H1 (cell line): ENCODE measurements around the gene RCAN3. TPM values are rescaled to one million over a fixed set of nuclear protein-coding genes. Genes with fewer than 3 reads are reported as not detected.

Experiments
- CTCF ChIA-PET: fragments of 300-600 bp; sonication (Branson Sonifier 250); formaldehyde crosslinking; loops from one replicate; lab custom pipeline; 2021; ENCODE audit not compliant: partially characterized antibody; lab: Charles Lee
- POLR2A ChIA-PET: fragments of 300-600 bp; sonication (Branson Sonifier 250); formaldehyde crosslinking; loops from one replicate; lab custom pipeline; 2021; ENCODE audit warnings: inconsistent platforms; ENCODE audit not compliant: partially characterized antibody; lab: Charles Lee
- DNase-seq, 2 experiments: peaks; one replicate each; pipeline versions ENCODE4 v3.0.0 to v3.0.0-alpha.2; 2010 to 2022; ENCODE audit warnings: low spot score in 2 of 2, low read depth in 1 of 2, mixed read lengths in 1 of 2
- FAIRE-seq: peaks from 2 replicates; lab custom pipeline; 2011; peaks lifted over from hg19 to GRCh38; lab: Jason Lieb, UNC
- H2AFZ ChIP-seq: 2 replicates; pipeline ENCODE4 v1.8.1; 2012; ENCODE audit warnings: low read length, inconsistent platforms
- H2AK5ac ChIP-seq: 2 replicates; pipeline ENCODE4 v1.6.1; 2013; ENCODE audit warnings: low read depth, low read length
- H2BK120ac ChIP-seq: replicated peaks from 2 replicates; pipeline ENCODE3; 2013; ENCODE audit warnings: low read depth, low read length, inconsistent platforms
- H2BK12ac ChIP-seq: 2 replicates; pipeline ENCODE4 v1.6.1; 2013; ENCODE audit warnings: low read depth, low read length
- H2BK15ac ChIP-seq: 2 replicates; pipeline ENCODE4 v1.6.1; 2013; ENCODE audit warnings: low read length
- H2BK20ac ChIP-seq: 2 replicates; pipeline ENCODE4 v1.6.1; 2013; ENCODE audit warnings: low read length
- H2BK5ac ChIP-seq: 2 replicates; pipeline ENCODE4 v1.6.1; 2013; ENCODE audit warnings: low read depth, low read length
- H3K14ac ChIP-seq: 2 replicates; pipeline ENCODE4 v1.6.1; 2013; ENCODE audit warnings: inconsistent platforms; ENCODE audit not compliant: insufficient read length
- H3K18ac ChIP-seq: 2 replicates; pipeline ENCODE4 v1.6.1; 2013; ENCODE audit warnings: low read length; ENCODE audit errors: extremely low read depth
- H3K23ac ChIP-seq: 2 replicates; pipeline ENCODE4 v1.6.1; 2013; ENCODE audit warnings: inconsistent platforms; ENCODE audit not compliant: insufficient read length
- H3K23me2 ChIP-seq: 2 replicates; pipeline ENCODE4 v1.6.1; 2013; ENCODE audit warnings: low read depth, low read length
- H3K27ac ChIP-seq: 2 replicates; pipeline ENCODE4 v1.6.1; 2011; ENCODE audit warnings: low read depth, low read length, inconsistent platforms
- H3K27me3 ChIP-seq, 4 experiments: replicated peaks in 1 of 4; 1 replicate in 1 of 4; 2 replicates in 3 of 4; pipeline versions ENCODE4 v1.6.1 to v1.8.1; 2011 to 2013; ENCODE audit warnings: low read length in 3 of 4, mild to moderate bottlenecking in 3 of 4, inconsistent platforms in 2 of 4, mixed read lengths in 2 of 4, moderate library complexity in 1 of 4; ENCODE audit not compliant: control insufficient read depth in 3 of 4, insufficient read depth in 3 of 4; ENCODE audit errors: extremely low read depth in 1 of 4
- H3K36me3 ChIP-seq, 4 experiments: 2 replicates each; pipeline versions ENCODE4 v1.6.1 to v1.8.1; 2011 to 2013; ENCODE audit warnings: mild to moderate bottlenecking in 4 of 4, low read length in 3 of 4, moderate library complexity in 2 of 4, control low read depth in 1 of 4, inconsistent platforms in 1 of 4; ENCODE audit not compliant: insufficient read depth in 4 of 4, control insufficient read depth in 2 of 4
- H3K4ac ChIP-seq: replicated peaks from 2 replicates; pipeline ENCODE3; 2013; ENCODE audit warnings: low read length, low read depth, mixed read lengths, inconsistent platforms; ENCODE audit not compliant: insufficient read length
- H3K4me1 ChIP-seq, 4 experiments: replicated peaks in 1 of 4; 1 replicate in 1 of 4; 2 replicates in 3 of 4; pipeline versions ENCODE4 v1.6.1 to v1.8.1; 2011 to 2013; ENCODE audit warnings: low read length in 3 of 4, inconsistent platforms in 2 of 4, mixed read lengths in 1 of 4; ENCODE audit not compliant: insufficient read depth in 4 of 4, control insufficient read depth in 3 of 4
- H3K4me2 ChIP-seq, 2 experiments: 2 replicates each; pipeline versions ENCODE4 v1.6.1 to v1.8.1; 2011 to 2013; ENCODE audit warnings: low read depth in 2 of 2, low read length in 2 of 2, control low read depth in 1 of 2, inconsistent platforms in 1 of 2, mild to moderate bottlenecking in 1 of 2; ENCODE audit not compliant: insufficient read depth in 1 of 2
- H3K4me3 ChIP-seq, 4 experiments: fragments of 200-600, 300-600 bp in 1 of 4; sonication (generic), shearing (Covaris generic), sonication (Bioruptor Twin) in 1 of 4; 2 replicates each; pipeline versions ENCODE4 v1.5.1 to v1.8.1; 2011 to 2016; ENCODE audit warnings: low read length in 4 of 4, low read depth in 3 of 4, control low read depth in 2 of 4, inconsistent platforms in 2 of 4, mild to moderate bottlenecking in 2 of 4, mixed read lengths in 1 of 4, moderate library complexity in 1 of 4; ENCODE audit not compliant: insufficient read depth in 2 of 4; ENCODE audit errors: extremely low read depth in 1 of 4
- H3K56ac ChIP-seq: replicated peaks from 2 replicates; pipeline ENCODE3; 2013; ENCODE audit warnings: low read depth, mild to moderate bottlenecking, mixed read lengths, low read length, inconsistent platforms; ENCODE audit not compliant: insufficient read length
- H3K79me1 ChIP-seq: 2 replicates; pipeline ENCODE4 v1.6.1; 2013; ENCODE audit warnings: low read depth, low read length, control low read depth
- H3K79me2 ChIP-seq, 2 experiments: 2 replicates each; pipeline versions ENCODE4 v1.6.1 to v1.8.1; 2012 to 2013; ENCODE audit warnings: low read length in 2 of 2, mild to moderate bottlenecking in 2 of 2, inconsistent platforms in 1 of 2; ENCODE audit not compliant: insufficient read depth in 2 of 2, control insufficient read depth in 1 of 2
- H3K9ac ChIP-seq, 4 experiments: replicated peaks in 1 of 4; 1 replicate in 1 of 4; 2 replicates in 3 of 4; pipeline versions ENCODE4 v1.6.1 to v1.8.1; 2011 to 2013; ENCODE audit warnings: low read depth in 3 of 4, low read length in 3 of 4, control low read depth in 2 of 4, mild to moderate bottlenecking in 2 of 4, moderate library complexity in 2 of 4, inconsistent platforms in 1 of 4; ENCODE audit errors: extremely low read depth in 1 of 4
- H3K9me3 ChIP-seq, 2 experiments: 2 replicates each; pipeline versions ENCODE4 v1.6.1 to v1.8.1; 2012 to 2013; ENCODE audit warnings: mild to moderate bottlenecking in 2 of 2, moderate library complexity in 2 of 2, control low read depth in 1 of 2, inconsistent platforms in 1 of 2, low read depth in 1 of 2, low read length in 1 of 2, mixed read lengths in 1 of 2; ENCODE audit not compliant: insufficient read depth in 2 of 2
- H4K20me1 ChIP-seq, 2 experiments: replicated peaks in 1 of 2; 2 replicates each; pipeline versions ENCODE3 to v1.8.1; 2011 to 2013; ENCODE audit warnings: inconsistent platforms in 2 of 2, low read length in 2 of 2, mild to moderate bottlenecking in 1 of 2; ENCODE audit not compliant: insufficient read depth in 2 of 2, control insufficient read depth in 1 of 2
- H4K5ac ChIP-seq: 2 replicates; pipeline ENCODE4 v1.6.1; 2013; ENCODE audit warnings: low read length, low read depth, mixed read lengths, inconsistent platforms; ENCODE audit not compliant: insufficient read length
- H4K8ac ChIP-seq: 2 replicates; pipeline ENCODE4 v1.8.0; 2013; ENCODE audit warnings: mild to moderate bottlenecking, moderate library complexity, low read length, inconsistent platforms; ENCODE audit not compliant: insufficient read depth; ENCODE audit errors: extremely low read depth
- H4K91ac ChIP-seq: replicated peaks from 2 replicates; pipeline ENCODE3; 2013; ENCODE audit warnings: low read length, mixed read lengths, inconsistent platforms; ENCODE audit not compliant: insufficient read length
- ASH2L ChIP-seq: fragments of 200-600, 300-600 bp; sonication (generic); IDR thresholded peaks from one replicate; pipeline ENCODE4 v1.7.1; 2017; ENCODE audit warnings: low read length
- BACH1 ChIP-seq: IDR thresholded peaks from 2 replicates; pipeline ENCODE4 v1.6.1; 2012; ENCODE audit warnings: low read length, improper control_type of control experiment
- CTCF ChIP-seq, 3 experiments: IDR thresholded peaks; 1 replicate in 2 of 3; 2 replicates in 1 of 3; pipeline versions ENCODE4 v1.5.1 to v1.6.1; 2011; ENCODE audit warnings: low read length in 3 of 3, mild to moderate bottlenecking in 3 of 3, inconsistent platforms in 2 of 3, low read depth in 1 of 3, moderate library complexity in 1 of 3; ENCODE audit not compliant: insufficient read depth in 1 of 3; ENCODE audit errors: control extremely low read depth in 1 of 3
- EP300 ChIP-seq, 2 experiments: IDR thresholded peaks; 1 replicate in 1 of 2; 2 replicates in 1 of 2; pipeline ENCODE4 v1.6.1; 2011 to 2012; ENCODE audit warnings: low read depth in 2 of 2, low read length in 2 of 2, mild to moderate bottlenecking in 2 of 2, borderline replicate concordance in 1 of 2, inconsistent platforms in 1 of 2, moderate library complexity in 1 of 2
- HDAC2 ChIP-seq, 2 experiments: fragments of 300-600 bp in 1 of 2; sonication (generic) in 1 of 2; IDR thresholded peaks; 2 replicates each; pipeline ENCODE4 v1.6.1; 2011 to 2012; ENCODE audit warnings: low read depth in 2 of 2, low read length in 2 of 2, mild to moderate bottlenecking in 2 of 2, moderate library complexity in 2 of 2, borderline replicate concordance in 1 of 2, inconsistent platforms in 1 of 2
- KDM5A ChIP-seq: fragments of 200-600 bp; IDR thresholded peaks from 2 replicates; pipeline ENCODE4 v1.7.1; 2012; ENCODE audit warnings: mild to moderate bottlenecking, low read length, inconsistent platforms, mixed read lengths
- POLR2A ChIP-seq, 2 experiments: IDR thresholded peaks; 1 replicate in 1 of 2; 2 replicates in 1 of 2; pipeline ENCODE4 v1.6.1; 2011; ENCODE audit warnings: low read depth in 2 of 2, low read length in 2 of 2, mild to moderate bottlenecking in 2 of 2; ENCODE audit errors: control extremely low read depth in 1 of 2
- RAD21 ChIP-seq, 2 experiments: IDR thresholded peaks in 1 of 2; conservative IDR thresholded peaks in 1 of 2; 2 replicates each; pipeline ENCODE4 v1.6.1; 2011; ENCODE audit warnings: low read depth in 2 of 2, low read length in 2 of 2, improper control_type of control experiment in 1 of 2, inconsistent platforms in 1 of 2, mild to moderate bottlenecking in 1 of 2, moderate library complexity in 1 of 2
- TAF1 ChIP-seq: IDR thresholded peaks from 2 replicates; pipeline ENCODE4 v1.6.1; 2011; ENCODE audit warnings: mild to moderate bottlenecking, low read depth, low read length
- TAF7 ChIP-seq: optimal IDR thresholded peaks from 2 replicates; pipeline ENCODE3; 2011; ENCODE audit warnings: low read depth, mild to moderate bottlenecking, inconsistent platforms, low read length, moderate library complexity, borderline replicate concordance
- WGBS, 2 experiments: shearing (Covaris generic) in 1 of 2; methylation state at CpG; one replicate each; pipeline versions ENCODE4 v1.1.6 to v1.1.7; 2013 to 2015; ENCODE audit warnings: low lambda C conversion rate in 2 of 2, mixed read lengths in 2 of 2, inconsistent platforms in 1 of 2, low coverage in 1 of 2, missing lambda C conversion rate in 1 of 2; ENCODE audit not compliant: insufficient replicate concordance in 2 of 2, insufficient coverage in 1 of 2, insufficient read length in 1 of 2; ENCODE audit errors: extremely low coverage in 1 of 2, missing lambda C conversion rate in 1 of 2; 5-methylcytosine and 5-hydroxymethylcytosine counted together
- polyA plus RNA-seq, 7 experiments: library from polyadenylated mRNA; depleted of rRNA in 3 of 7; stranded (reverse) in 5 of 7; unstranded in 2 of 7; fragments of >200 nt in 5 of 7; fragments of 200-250 nt in 2 of 7; gene quantifications; 1 replicate in 5 of 7; 2 replicates in 1 of 7; 4 replicates in 1 of 7; pipeline versions ENCODE4 v1.2.1 to v1.2.3, GENCODE V29; 2011 to 2013; ENCODE audit warnings: missing spikeins in 2 of 7, mixed read lengths in 2 of 7
- total RNA-seq: library from RNA; stranded (reverse); fragmentation: NEBNext Ultra II Directional; extraction: Animal tissue kit (Norgen Biotek cat#: 25700); gene quantifications from 2 replicates; pipeline ENCODE4 v1.2.1, GENCODE V29; 2021

RCAN3 gene
- total and polyA plus RNA-seq, 2 of the 8 experiments (the other 6 are each of a cell fraction or from before 2014, with no cell fraction given): 5.6 to 16.6 TPM

DNA sequence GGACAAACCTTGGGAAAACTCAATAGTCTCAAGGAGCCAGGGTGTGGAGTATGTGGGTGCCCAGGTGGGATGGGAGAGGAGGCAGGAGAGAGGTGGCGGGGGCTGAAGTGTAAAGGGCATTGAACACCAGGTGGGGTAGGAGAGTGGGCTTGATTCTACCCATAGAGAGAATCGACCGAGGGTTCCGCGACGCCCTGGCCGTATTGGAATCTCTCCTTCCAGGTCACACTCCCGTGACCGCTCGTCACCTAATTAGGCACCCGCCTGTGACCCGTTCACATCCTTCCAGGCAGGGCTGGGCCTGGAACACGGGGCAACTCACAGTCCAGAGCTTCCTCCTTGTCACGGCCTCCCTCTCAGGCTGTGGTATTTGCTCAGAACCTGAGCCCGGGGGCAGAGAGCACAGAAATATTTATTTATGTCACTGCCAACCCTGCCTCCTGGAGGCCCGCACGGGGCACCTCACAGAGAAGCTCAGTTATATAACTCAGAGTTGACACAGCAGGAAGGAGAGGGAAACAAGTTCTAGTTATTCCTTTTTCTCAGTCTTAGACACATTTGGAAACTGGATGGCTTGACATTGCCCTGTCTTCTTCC is 65.3 kb downstream of the RCAN3 start:
- H3K14ac ChIP-seq: no peak overlapping the region
- H2AFZ ChIP-seq: no peak overlapping the region; the same call in 1 of the 2 replicates
- H3K36me3 ChIP-seq: no peaks in the 10 kb centered on the region
- ChIA-PET POLR2A (no interaction called here), CTCF (interaction anchor here (1.3 to 2.3 kb wide), 3 partner anchors 16 to 153 kb away, joined by 3 to 8 read pairs (median 7); partner anchors contain the start of gene NIPAL3)
- H4K91ac ChIP-seq: no peak overlapping the region
- H3K23me2 ChIP-seq: no peaks in the 10 kb centered on the region
- no peak overlapping the region for H2BK12ac ChIP-seq
- no peak overlapping the region for H2BK5ac ChIP-seq
- no peaks in the 10 kb centered on the region; the same call in 1 of the 2 replicates for H3K79me1 ChIP-seq
- no peak for FAIRE-seq
- no peak overlapping the region for H2BK120ac ChIP-seq
- 89% methylated on average over 17 of the region's 17 CpGs; no CpG with 5 or more reads in 1 of the 2 experiments for WGBS, 2 experiments
- no peak overlapping the region for H2AK5ac ChIP-seq
- no peaks in the 10 kb centered on the region for H3K27me3 ChIP-seq
- no peak overlapping the region for H4K8ac ChIP-seq
- no peak overlapping the region for H3K4me2 ChIP-seq
- H3K4ac ChIP-seq: no peak overlapping the region
- H2BK20ac ChIP-seq: no peak overlapping the region
- H4K20me1 ChIP-seq: no peaks in the 10 kb centered on the region
- no peak overlapping the region for H4K5ac ChIP-seq
- no peak overlapping the region for H3K18ac ChIP-seq
- no peaks in the 10 kb centered on the region for H3K9me3 ChIP-seq
- no peak for DNase-seq
- no peak overlapping the region for H3K56ac ChIP-seq
- no peak overlapping the region for H3K27ac ChIP-seq
- no peak overlapping the region for H3K4me3 ChIP-seq
- no peaks in the 10 kb centered on the region for H3K79me2 ChIP-seq
- H3K23ac ChIP-seq: no peak overlapping the region
- H2BK15ac ChIP-seq: no peak overlapping the region
- peaks cover 2 to 11% (median 3%) of the 10 kb centered on the region in 4 experiments; a peak in 4 of 7 replicates for H3K4me1 ChIP-seq
- no peak overlapping the region for H3K9ac ChIP-seq
- no peak for TF ChIP-seq TAF1
- TF ChIP-seq RAD21 (IDR thresholded peaks at IDR 0.05 in 1 of 2, conservative IDR thresholded peaks at IDR 0.05 in 1 of 2; ENCODE audit: low read depth in 2 of 2, low read length in 2 of 2): 0 out of 4 replicates have a peak, but pooled peaks of 1 of the 2 experiments have one; percentile 27
- TF ChIP-seq HDAC2 (IDR thresholded peaks at IDR 0.05; ENCODE audit: borderline replicate concordance in 1 of 2, low read depth in 2 of 2, low read length in 2 of 2): no peak
- no peak for TF ChIP-seq ASH2L
- TF ChIP-seq BACH1: no peak
- TF ChIP-seq CTCF (IDR thresholded peaks at IDR 0.05; ENCODE audit: control extremely low read depth in 1 of 3, insufficient read depth in 1 of 3, low read depth in 1 of 3, low read length in 3 of 3): peak in 2 of 3 experiments; percentile 36 to 39; a peak in 2 of 4 replicates
- no peak for TF ChIP-seq KDM5A
- TF ChIP-seq EP300 (IDR thresholded peaks at IDR 0.05; ENCODE audit: borderline replicate concordance in 1 of 2, low read depth in 2 of 2, low read length in 2 of 2): no peak
- TF ChIP-seq POLR2A (IDR thresholded peaks at IDR 0.05; ENCODE audit: control extremely low read depth in 1 of 2, low read depth in 2 of 2, low read length in 2 of 2): no peak
- TF ChIP-seq TAF7: no peak
